A673 (cell line): Measurements from ENCODE around the gene SH3TC1. TPM values are rescaled to one million over a fixed set of nuclear protein-coding genes. Genes with fewer than 3 reads are reported as not detected.

Source experiments
- BruUV-seq: library from RNA; stranded (reverse); fragments of 400-500 nt; replicated peaks from 2 replicates; lab custom pipeline; 2021; lab: Mats Ljungman, UMichigan
- CTCF ChIA-PET: fragments of 300-600 bp; sonication (Branson Sonifier 250); formaldehyde crosslinking; loops from one replicate; lab custom pipeline; 2022; ENCODE audit warnings: antibody characterized with exemption; lab: Charles Lee
- POLR2A ChIA-PET: fragments of 300-600 bp; sonication (Branson Sonifier 250); formaldehyde crosslinking; loops from one replicate; lab custom pipeline; 2022; ENCODE audit warnings: antibody characterized with exemption; ENCODE audit not compliant: low non-redundant PET; lab: Charles Lee
- DNase-seq: peaks from one replicate; pipeline ENCODE4 v3.0.0-alpha.2; 2015; ENCODE audit warnings: low spot score
- H3K27ac ChIP-seq: fragments of 200-600 bp; sonication (generic); 2 replicates; pipeline ENCODE4 v1.5.1; 2016; ENCODE audit warnings: mixed run types, low read depth, mild to moderate bottlenecking, mixed read lengths, antibody characterized with exemption, low read length; ENCODE audit not compliant: poor library complexity, severe bottlenecking
- H3K27me3 ChIP-seq: fragments of 200-600 bp; sonication (generic); replicated peaks from 2 replicates; pipeline ENCODE4 v1.6.1; 2017; ENCODE audit warnings: mixed run types, low read depth, mild to moderate bottlenecking, mixed read lengths, antibody characterized with exemption, low read length; ENCODE audit not compliant: insufficient read depth, poor library complexity
- H3K36me3 ChIP-seq: fragments of 200-600 bp; sonication (generic); 2 replicates; pipeline ENCODE4 v1.6.1; 2016; ENCODE audit warnings: mixed run types, mild to moderate bottlenecking, mixed read lengths, antibody characterized with exemption, low read length; ENCODE audit not compliant: insufficient read depth, poor library complexity, severe bottlenecking
- H3K4me1 ChIP-seq: fragments of 200-600 bp; sonication (generic); 2 replicates; pipeline ENCODE4 v1.6.1; 2017; ENCODE audit warnings: mixed run types, mild to moderate bottlenecking, mixed read lengths, antibody characterized with exemption, low read length; ENCODE audit not compliant: insufficient read depth, poor library complexity, severe bottlenecking
- H3K4me3 ChIP-seq: fragments of 200-600 bp; sonication (generic); 2 replicates; pipeline ENCODE4 v1.5.1; 2016; ENCODE audit warnings: low read depth, mixed run types, mild to moderate bottlenecking, mixed read lengths, low read length; ENCODE audit not compliant: poor library complexity, severe bottlenecking
- H3K9me3 ChIP-seq: fragments of 200-600 bp; sonication (generic); 2 replicates; pipeline ENCODE4 v1.6.1; 2016; ENCODE audit warnings: mixed run types, low read depth, mild to moderate bottlenecking, mixed read lengths, antibody characterized with exemption, low read length; ENCODE audit not compliant: poor library complexity, severe bottlenecking
- EZH2 ChIP-seq: fragments of 200-600 bp; sonication (generic); IDR thresholded peaks from 2 replicates; pipeline ENCODE4 v1.6.1; 2017; ENCODE audit warnings: borderline replicate concordance, low read depth, mild to moderate bottlenecking, mixed read lengths, antibody characterized with exemption, low read length; ENCODE audit not compliant: poor library complexity, severe bottlenecking
- intact Hi-C: fragments of 100-400 bp; cut with micrococcal nuclease; formaldehyde crosslinking; loops from one replicate; pipeline ENCODE4 v1.10.0; 2022; ENCODE audit not compliant: unreplicated experiment
- total RNA-seq: library from RNA; stranded (reverse); gene quantifications from 2 replicates; pipeline ENCODE4 v1.2.3, GENCODE V29; 2021
- TF ChIP-seq, protein P1 (sequence below): fragments of 300-800, 200-600 bp; sonication (generic); conservative IDR thresholded peaks from 2 replicates; pipeline ENCODE4 v1.5.1; 2017; ENCODE audit warnings: low read depth, mild to moderate bottlenecking, antibody characterized with exemption, low read length, moderate library complexity, mixed read lengths

Gene SH3TC1
- total RNA-seq, 1 experiment from 2014 or later = 0.71 TPM

GRCh38 chr4:8235686-8236085 lies 36.6 kb downstream of the SH3TC1 start:
- H3K36me3 ChIP-seq = no peaks in the 10 kb centered on the region
- BruUV-seq = no TSS peak
- no peak for TF ChIP-seq EZH2
- TF ChIP-seq, protein P1, sequence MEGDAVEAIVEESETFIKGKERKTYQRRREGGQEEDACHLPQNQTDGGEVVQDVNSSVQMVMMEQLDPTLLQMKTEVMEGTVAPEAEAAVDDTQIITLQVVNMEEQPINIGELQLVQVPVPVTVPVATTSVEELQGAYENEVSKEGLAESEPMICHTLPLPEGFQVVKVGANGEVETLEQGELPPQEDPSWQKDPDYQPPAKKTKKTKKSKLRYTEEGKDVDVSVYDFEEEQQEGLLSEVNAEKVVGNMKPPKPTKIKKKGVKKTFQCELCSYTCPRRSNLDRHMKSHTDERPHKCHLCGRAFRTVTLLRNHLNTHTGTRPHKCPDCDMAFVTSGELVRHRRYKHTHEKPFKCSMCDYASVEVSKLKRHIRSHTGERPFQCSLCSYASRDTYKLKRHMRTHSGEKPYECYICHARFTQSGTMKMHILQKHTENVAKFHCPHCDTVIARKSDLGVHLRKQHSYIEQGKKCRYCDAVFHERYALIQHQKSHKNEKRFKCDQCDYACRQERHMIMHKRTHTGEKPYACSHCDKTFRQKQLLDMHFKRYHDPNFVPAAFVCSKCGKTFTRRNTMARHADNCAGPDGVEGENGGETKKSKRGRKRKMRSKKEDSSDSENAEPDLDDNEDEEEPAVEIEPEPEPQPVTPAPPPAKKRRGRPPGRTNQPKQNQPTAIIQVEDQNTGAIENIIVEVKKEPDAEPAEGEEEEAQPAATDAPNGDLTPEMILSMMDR = no peak
- no peak overlapping the region for H3K4me3 ChIP-seq
- H3K27ac ChIP-seq = no peak overlapping the region
- ChIA-PET CTCF (no interaction called here), POLR2A (no interaction called here)
- DNase-seq = no peak
- intact Hi-C loops = no loop called here
- no peaks in the 10 kb centered on the region for H3K27me3 ChIP-seq
- H3K9me3 ChIP-seq = no peaks in the 10 kb centered on the region
- no peaks in the 10 kb centered on the region for H3K4me1 ChIP-seq

- no peak overlapping the region for H3K27ac ChIP-seq
- no peak overlapping the region for H3K4me3 ChIP-seq
- no peak for DNase-seq
- no TSS peak for BruUV-seq
- POLR2A ChIA-PET = no interaction called here
- TF ChIP-seq, protein P1 = no peak
- TF ChIP-seq EZH2 = no peak
- CTCF ChIA-PET = no interaction called here
- H3K27me3 ChIP-seq = no peaks in the 10 kb centered on the region
- no peaks in the 10 kb centered on the region for H3K36me3 ChIP-seq
- intact Hi-C loops = no loop called here
- no peaks in the 10 kb centered on the region for H3K9me3 ChIP-seq
- no peaks in the 10 kb centered on the region for H3K4me1 ChIP-seq
Measured at GRCh38 chr4:8236106-8236919, 37.2 kb downstream of the SH3TC1 start.

- no peaks in the 10 kb centered on the region for H3K4me1 ChIP-seq
- no peak overlapping the region for H3K27ac ChIP-seq
- no peaks in the 10 kb centered on the region for H3K36me3 ChIP-seq
- H3K4me3 ChIP-seq = no peak overlapping the region
- H3K9me3 ChIP-seq = no peaks in the 10 kb centered on the region
- ChIA-PET POLR2A (no interaction called here), CTCF (interaction anchor here (0.9 kb wide), 1 partner anchor 60 kb away, joined by 6 read pairs; no protein-coding TSS in a partner anchor)
- no TSS peak for BruUV-seq
- TF ChIP-seq EZH2 = no peak
- TF ChIP-seq, protein P1 = no peak
- no peak for DNase-seq
- intact Hi-C loops = no loop called here
- no peaks in the 10 kb centered on the region for H3K27me3 ChIP-seq
Measured at GRCh38 chr4:8236920-8237195, 37.8 kb downstream of the SH3TC1 start.
